ENCODE measurements around the gene CCDC71L. TPM values are rescaled to one million over a fixed set of nuclear protein-coding genes. Genes with fewer than 3 reads are reported as not detected.

CCDC71L gene
- total RNA-seq, 1 donor from 2014 or later = 15.2 TPM

GRCh38 chr7:106626376-106627164 is 34.4 kb downstream of the CCDC71L start:
- ATAC-seq (no peak), DNase-seq (ENCODE audit: low spot score) (no peak)

GRCh38 chr7:106625678-106626301 is 35.2 kb downstream of the CCDC71L start:
- ATAC-seq (peak; percentile 19), DNase-seq (ENCODE audit: low spot score) (no peak)

GRCh38 chr7:106623853-106624252 is 37.1 kb downstream of the CCDC71L start:
- ATAC-seq (peak; percentile 24), DNase-seq (ENCODE audit: low spot score) (no peak)

- ATAC-seq = no peak
- DNase-seq (ENCODE audit: low spot score) = no peak
Observed at GRCh38 chr7:106623315-106623660, 37.7 kb downstream of the CCDC71L start.

- peak; percentile 41 for ATAC-seq
- DNase-seq (ENCODE audit: low spot score) = no peak
Observed at GRCh38 chr7:106622654-106623314, 38.2 kb downstream of the CCDC71L start.

GRCh38 chr7:106621393-106622132 is 39.4 kb downstream of the CCDC71L start:
- ATAC-seq (peak; percentile 79), DNase-seq (ENCODE audit: low spot score) (no peak)

GRCh38 chr7:106620676-106621075 is 40.3 kb downstream of the CCDC71L start:
- DNase-seq (ENCODE audit: low spot score) = no peak
- no peak for ATAC-seq

- ATAC-seq = peak; percentile 72
- no peak for DNase-seq (ENCODE audit: low spot score)
Observed at GRCh38 chr7:106620034-106620433, 40.9 kb downstream of the CCDC71L start.

GRCh38 chr7:106619213-106619612 is 41.7 kb downstream of the CCDC71L start:
- DNase-seq (ENCODE audit: low spot score) = no peak
- no peak for ATAC-seq

GRCh38 chr7:106618480-106618879 is 42.5 kb downstream of the CCDC71L start:
- ATAC-seq = no peak

GRCh38 chr7:106617860-106618259 is 43.1 kb downstream of the CCDC71L start:
- DNase-seq (ENCODE audit: low spot score) = no peak
- ATAC-seq = no peak

More at GRCh38 chr7:106618480-106618879, 42.5 kb downstream of the CCDC71L start:
- no peak for DNase-seq (ENCODE audit: low spot score)

- DNase-seq (ENCODE audit: low spot score) = no peak
- ATAC-seq = no peak
Observed at GRCh38 chr7:106616708-106617051, 44.3 kb downstream of the CCDC71L start.

GRCh38 chr7:106615808-106616707 is 44.9 kb downstream of the CCDC71L start:
- DNase-seq (ENCODE audit: low spot score) (no peak), ATAC-seq (no peak)

GRCh38 chr7:106614751-106615150 is 46.2 kb downstream of the CCDC71L start:
- ATAC-seq (no peak), DNase-seq (ENCODE audit: low spot score) (no peak)

- DNase-seq (ENCODE audit: low spot score) = no peak
- no peak for ATAC-seq
Observed at GRCh38 chr7:106613848-106614560, 47.0 kb downstream of the CCDC71L start.

GRCh38 chr7:106613279-106613678 is 47.7 kb downstream of the CCDC71L start:
- ATAC-seq = no peak
- no peak for DNase-seq (ENCODE audit: low spot score)

- ATAC-seq (no peak), DNase-seq (ENCODE audit: low spot score) (no peak)
Observed at GRCh38 chr7:106612432-106612831, 48.5 kb downstream of the CCDC71L start.

- ATAC-seq = peak; percentile 95
- peak; percentile 79 for DNase-seq (ENCODE audit: low spot score)
Observed at GRCh38 chr7:106611911-106612310, 49.0 kb downstream of the CCDC71L start.

- ATAC-seq = peak; percentile 75
- no peak for DNase-seq (ENCODE audit: low spot score)
Observed at GRCh38 chr7:106610996-106611886, 49.7 kb downstream of the CCDC71L start.

Data from left lobe of liver (tissue), 2 donors.